GM18526 (cell line): ENCODE results near the gene ZNF277.

Source experiments
- POLR2A ChIP-seq: IDR thresholded peaks from 3 replicates; pipeline ENCODE4 v1.6.1; 2011; ENCODE audit not compliant: insufficient read length; ENCODE audit errors: extremely low read depth

The ZNF277 gene

DNA sequence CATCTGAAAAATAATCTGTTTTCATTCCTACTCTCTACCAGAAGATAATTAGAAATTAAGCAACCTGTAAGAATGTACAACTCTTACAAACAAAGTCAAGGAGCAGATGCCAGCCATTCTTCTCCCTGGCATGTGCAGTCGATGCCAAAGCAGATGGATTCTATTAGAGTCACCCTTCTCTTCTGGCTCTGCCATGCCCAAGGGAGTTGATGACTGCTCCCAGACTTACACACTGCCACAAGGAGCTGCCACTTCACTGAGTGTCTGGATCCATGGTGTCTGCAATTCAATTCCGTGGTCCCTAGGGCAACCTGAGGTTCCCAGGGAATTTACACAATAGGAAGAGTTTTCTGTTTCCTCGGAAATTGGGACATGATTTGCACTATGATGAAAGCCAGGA, 154.7 kb downstream of the ZNF277 start:
- no peak for TF ChIP-seq POLR2A

DNA sequence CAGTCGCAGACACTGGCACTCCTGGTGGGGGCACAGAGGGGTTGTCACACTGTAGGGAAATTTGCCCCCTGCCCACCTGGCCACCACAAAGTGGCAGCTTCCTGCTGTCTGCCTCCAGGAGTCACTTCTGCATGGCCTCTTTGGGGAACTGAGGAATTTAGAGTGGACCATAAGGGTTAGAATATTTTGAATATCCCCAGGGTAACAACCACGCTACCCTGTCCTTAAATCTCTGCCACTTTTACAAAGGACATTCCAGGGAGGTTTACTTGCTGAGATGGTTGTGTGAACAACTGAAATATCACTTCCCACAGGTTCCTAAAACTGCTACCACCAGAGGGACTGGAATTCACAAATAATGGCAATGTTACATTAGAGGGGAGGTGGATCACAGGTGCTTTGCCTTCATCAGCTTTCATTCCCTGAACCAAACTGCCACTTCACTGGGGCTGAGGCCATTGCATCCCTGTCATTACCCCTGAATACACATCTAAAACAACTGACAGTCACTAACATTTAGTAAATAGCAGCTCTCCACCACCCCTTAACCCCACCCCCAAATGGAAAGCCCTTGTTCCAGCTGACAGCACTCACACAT, 155.7 kb downstream of the ZNF277 start:
- no peak for TF ChIP-seq POLR2A

DNA sequence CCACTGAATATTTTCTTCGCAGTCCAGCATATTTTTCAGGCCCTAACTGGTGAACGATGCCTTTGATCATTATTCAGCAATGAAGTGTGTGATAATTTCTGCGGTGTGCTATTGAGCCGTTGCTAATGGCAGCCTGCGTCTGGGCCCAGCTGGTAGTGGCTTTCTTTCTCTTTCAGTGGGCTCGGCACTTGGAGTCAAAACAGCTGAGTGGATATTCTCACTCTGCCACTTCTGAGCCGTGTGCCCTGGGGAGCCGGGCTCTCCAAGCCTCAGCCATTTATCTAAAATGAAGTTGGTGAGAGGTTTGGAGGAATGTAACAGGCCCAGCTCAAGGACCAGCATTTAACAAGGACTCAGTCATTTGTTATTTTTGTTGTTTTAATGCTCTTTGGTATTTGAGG, 156.2 kb downstream of the ZNF277 start:
- TF ChIP-seq POLR2A: no peak

DNA sequence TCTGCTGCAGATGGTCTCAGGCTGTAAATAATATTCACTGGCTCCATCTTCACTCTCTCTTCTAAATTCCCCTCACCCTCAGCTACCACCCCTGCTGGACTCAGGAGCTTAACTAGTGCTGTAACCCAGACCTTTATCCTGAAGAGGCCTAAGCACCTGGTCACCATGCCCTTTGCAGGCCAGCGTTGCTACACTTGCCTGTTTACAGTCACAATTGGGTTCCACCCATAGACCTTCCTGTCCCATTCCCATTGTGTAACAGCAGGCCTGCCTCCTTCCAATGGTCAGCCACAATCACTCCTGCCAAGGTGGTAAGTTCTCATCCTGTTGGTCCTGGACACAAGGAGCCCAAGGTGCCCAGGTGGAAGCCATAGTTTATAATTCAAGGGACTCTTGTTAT, 157.9 kb downstream of the ZNF277 start:
- no peak for TF ChIP-seq POLR2A

DNA sequence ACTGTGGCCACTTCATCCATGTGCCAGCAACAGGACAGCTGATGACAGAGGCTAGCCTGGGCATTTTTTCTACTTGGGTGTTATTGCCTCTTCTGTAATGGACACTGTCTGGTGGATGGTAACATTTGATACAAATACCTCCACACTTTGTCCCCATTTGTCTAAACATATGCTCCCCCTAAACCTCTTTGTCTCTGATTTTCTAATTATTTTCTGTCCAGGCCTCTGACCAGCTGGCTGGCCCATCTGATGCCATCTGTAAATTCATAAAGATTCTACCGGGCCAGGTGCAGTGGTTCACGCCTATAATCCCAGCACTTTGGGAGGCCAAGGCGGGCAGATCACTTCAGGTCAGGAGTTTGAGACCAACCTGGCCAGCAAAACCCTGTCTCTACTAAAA, 159.1 kb downstream of the ZNF277 start:
- TF ChIP-seq POLR2A: no peak

DNA sequence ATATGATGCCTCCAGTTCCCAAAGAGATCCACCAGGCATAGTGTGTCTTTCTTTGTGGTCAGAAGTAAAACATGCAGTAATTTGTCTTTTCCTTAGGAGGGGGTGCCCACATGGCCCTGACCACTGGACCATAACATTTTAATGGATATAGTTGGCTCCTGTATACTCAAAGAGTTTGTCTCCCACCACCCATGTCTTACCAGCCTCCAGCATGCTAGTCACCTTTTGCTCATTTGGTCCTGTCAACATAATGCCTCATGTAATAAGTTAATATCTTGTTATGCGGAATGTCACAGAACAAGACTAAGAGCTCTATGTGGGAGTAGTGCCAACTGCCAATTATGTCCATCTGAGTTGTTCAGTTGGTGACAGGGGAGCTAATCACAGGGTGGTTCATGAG, 160.4 kb downstream of the ZNF277 start:
- no peak for TF ChIP-seq POLR2A

DNA sequence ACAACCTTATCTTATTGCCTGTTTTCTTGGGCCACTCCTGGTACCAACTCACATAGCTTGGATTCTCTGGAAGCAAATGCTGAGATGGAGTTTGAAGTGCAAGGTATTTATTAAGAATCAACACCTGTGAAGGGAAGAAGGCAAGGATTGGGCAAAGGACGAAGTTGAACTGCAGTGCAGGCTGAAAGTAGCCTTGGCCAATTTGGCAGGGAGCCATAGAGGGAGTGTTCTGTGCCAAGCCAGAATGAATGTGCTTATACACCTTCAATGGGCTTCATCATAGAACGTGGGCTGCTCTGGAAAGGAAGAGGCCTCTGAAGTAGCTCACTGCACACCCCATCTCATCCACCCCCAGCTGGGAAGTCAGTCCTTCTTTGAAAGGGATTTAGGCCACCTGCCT, 163.9 kb downstream of the ZNF277 start:
- TF ChIP-seq POLR2A: no peak

DNA sequence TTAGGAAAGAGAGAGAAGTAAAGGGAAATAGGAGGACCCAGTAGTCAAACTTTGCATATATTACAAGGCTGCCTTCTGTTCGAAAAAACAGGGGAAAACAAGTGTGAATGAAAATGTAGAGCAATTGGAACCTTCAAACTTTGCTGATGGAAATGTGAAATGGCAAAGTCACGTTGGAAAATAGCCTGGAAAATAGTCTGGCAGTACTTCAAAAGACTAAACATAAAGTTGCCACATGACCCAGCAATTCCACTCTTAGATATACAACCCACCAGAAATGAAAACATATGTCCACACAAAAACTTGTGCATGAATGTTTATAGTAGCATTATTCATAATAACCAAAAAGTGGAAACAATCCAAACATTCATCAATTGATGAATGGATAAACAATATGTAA, 165.2 kb downstream of the ZNF277 start:
- no peak for TF ChIP-seq POLR2A

DNA sequence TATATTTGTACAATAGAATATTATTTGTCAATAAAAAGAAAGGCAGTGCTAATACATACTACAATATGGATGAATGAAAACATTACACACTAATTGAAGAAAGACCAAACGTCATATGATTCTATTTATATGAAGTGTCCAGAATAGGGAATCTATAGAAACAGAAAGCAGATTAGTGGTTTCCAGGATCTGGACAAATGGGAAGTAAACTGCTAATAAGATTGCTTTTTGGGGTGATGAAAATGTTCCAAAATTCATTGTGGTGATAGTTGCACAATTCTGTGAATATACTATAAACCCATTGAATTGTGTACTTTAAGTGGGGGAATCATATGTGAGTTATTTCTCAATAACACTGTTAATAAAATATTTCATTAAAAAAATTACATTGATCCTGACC, 165.6 kb downstream of the ZNF277 start:
- no peak for TF ChIP-seq POLR2A

DNA sequence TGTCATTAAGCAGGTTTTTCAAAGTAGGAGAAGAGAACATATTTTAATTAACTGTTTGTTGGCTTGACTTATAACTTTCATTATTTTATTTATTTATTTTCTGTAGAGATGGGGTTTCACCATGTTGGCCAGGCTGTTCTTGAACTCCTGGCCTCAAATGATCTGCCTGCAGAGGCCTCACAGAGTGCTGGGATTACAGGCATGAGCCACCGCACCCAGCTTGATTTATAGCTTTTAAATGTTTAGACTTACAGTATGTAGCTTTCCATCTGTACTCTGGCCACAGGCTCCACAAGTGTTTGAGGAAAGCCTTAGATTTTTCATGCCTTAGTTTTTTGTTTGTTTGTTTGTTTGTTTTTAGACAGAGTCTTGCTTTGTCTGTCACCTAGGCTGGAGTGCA, 171.1 kb downstream of the ZNF277 start:
- no peak for TF ChIP-seq POLR2A

DNA sequence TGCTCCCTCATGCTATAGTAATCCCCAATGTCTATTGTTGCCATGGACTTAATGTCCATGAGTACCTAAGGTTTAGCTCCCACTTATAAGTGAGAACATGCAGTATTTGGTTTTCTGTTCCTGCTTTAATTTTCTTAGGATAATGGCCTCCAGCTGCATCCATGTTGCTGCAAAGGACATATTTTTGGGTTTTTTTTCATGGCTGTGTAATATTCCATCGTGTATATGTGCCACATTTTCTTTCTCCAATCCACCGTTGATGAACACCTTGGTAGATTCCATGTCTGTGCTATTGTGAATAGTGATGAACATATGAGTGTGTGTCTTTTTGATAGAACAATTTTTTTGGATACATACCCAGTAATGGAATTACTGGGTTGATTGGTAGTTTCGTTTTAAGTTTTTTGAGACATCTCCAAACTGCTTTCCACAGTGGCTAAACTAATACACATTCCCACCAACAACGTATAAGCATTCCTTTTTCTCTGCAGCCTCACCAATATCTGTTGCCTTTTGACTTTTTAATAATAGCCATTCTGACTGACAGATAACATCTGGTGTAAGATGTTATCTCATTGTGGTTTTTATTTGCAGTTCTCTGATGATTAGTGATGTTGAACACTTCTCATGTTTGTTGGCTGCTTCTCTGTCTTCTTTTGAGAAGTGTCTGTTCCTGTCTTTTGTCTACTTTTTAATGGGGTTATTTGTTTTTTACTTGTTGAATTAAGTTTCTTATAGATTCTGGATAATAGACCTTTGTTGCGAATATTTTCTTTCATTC, 175.0 kb downstream of the ZNF277 start:
- no peak for TF ChIP-seq POLR2A

DNA sequence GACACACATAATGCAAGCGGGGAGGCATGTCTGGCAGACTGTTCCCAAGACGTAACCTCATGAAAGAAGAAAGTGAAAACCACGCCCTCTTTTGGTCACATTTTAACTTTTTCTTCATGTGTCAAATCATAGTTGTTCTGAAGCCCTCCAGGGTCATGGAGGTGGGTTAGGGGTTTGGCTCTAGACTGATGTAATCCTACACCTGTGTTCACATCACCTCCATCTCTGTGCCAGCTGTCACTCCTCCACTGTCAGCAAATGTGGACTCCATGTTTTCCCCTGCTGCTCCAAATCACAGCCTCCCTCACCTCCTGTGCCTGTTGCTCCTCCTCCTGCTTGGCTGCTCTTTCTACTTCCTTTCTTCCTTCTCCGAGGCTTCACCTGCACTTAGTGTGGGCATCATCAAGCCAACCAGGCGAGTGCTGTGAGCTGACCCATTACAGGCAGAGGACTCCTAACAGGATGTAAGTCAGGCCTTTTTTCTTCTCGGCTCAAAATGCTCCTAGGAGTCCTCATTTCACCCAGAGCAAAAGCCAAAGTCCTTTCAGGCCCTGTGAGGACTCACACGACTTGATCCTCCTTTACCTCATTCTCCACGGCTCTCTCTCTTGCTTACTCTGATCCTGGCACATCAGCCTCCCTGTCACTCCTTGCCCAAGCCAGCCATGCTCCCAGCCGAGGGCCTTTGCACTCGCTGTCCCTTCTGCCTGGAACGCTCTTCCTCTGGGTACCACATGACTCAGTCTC, 177.3 kb downstream of the ZNF277 start:
- no peak for TF ChIP-seq POLR2A

DNA sequence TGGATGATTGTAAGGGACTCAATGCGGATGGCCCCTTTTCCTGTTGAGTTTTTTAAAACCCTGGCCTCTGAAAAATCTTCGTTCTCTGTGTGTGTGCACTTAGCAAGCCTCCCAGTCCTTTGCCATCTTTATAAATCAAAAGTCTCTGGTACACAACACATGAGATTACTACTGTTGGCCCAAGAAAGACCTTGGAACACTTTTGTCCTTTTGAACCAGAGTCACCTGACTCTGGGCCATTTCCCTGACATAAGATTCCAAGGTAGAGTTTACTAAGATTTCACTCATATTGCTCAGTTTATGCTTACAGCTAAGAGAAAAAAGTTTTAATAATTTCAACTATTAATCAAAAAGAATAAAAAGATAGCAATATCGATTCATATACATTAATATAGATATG, 179.0 kb downstream of the ZNF277 start:
- no peak for TF ChIP-seq POLR2A

DNA sequence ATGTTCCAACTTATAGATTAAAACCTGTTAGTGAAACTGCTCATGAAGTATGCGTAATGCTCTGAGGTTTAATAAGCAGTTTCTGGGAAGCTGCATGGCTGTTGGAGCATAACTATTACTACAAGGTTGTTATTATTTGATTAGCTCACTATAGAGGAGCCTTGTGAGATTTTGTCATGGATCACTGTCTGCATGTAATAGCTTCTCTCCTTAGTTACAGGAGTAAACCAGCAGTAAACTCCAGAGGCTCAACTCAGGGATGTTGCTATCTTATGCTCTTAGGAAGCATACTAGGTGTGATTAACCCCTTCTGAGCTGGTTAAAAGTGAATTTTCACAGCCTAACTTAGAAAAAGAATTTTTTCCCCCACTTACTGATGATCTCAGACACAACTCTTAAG, 180.1 kb downstream of the ZNF277 start:
- TF ChIP-seq POLR2A: no peak

DNA sequence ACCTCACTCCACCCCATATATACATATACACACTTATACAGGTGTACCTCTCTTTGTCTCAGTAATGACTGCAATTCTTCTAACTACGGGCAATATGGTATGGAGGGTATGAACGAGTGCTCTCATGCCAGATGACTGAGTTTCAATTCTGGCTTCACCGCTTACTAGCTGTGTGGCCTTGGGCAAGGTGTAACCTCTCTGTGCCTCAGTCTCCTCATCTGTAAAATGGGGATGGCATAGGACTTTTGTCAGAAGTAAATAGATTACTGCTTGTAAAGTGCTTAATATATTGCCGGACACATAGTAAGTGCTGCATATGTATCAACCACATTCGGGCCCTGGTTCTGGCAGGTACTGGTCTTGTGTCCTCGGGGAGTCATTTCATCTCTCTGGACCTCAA, 183.7 kb downstream of the ZNF277 start:
- TF ChIP-seq POLR2A: no peak
